K562 (cell line): ENCODE data around the gene ANO9. TPM values are rescaled to one million over a fixed set of nuclear protein-coding genes. Genes with fewer than 3 reads are reported as not detected.

Experiments used
- ATAC-seq: fragments of 200-7000 bp; cut with Tn5 transposase; 3 replicates; pipeline ENCODE4 v1.9.1; 2020; ENCODE audit warnings: moderate library complexity
- BruUV-seq: library from RNA; stranded (reverse); fragments of 400-500 nt; replicated peaks from 2 replicates; lab custom pipeline; 2021; lab: Mats Ljungman, UMichigan
- CTCF ChIA-PET: fragments of 300-600 bp; formaldehyde crosslinking; extraction: SDS; loops from one replicate; lab custom pipeline; 2021; ENCODE audit warnings: low intra/inter-chr PET ratio; lab: Yijun Ruan, JAX
- POLR2A ChIA-PET: fragments of 300-600, 350-650 bp; sonication (Branson Sonifier 250); formaldehyde crosslinking; extraction: SDS; loops from one replicate; lab custom pipeline; 2021; ENCODE audit warnings: antibody characterized with exemption, inconsistent platforms; lab: Yijun Ruan, JAX
- DNase-seq, 4 experiments: peaks; one replicate each; pipeline versions ENCODE4 v3.0.0 to v3.0.0-alpha.2; 2011 to 2018; ENCODE audit warnings: low spot score in 3 of 4, mixed read lengths in 3 of 4; ENCODE audit errors: extremely low read depth in 1 of 4
- FAIRE-seq: peaks from 2 replicates; lab custom pipeline; 2011; peaks lifted over from hg19 to GRCh38; lab: Jason Lieb, UNC
- H2AFZ ChIP-seq: 2 replicates; pipeline ENCODE4 v1.6.0; 2011; ENCODE audit warnings: low read depth, low read length, control low read depth, inconsistent platforms
- H3K27ac ChIP-seq: fragments of 200-600 bp; 3 replicates; pipeline ENCODE4 v1.8.0; 2011; ENCODE audit warnings: low read depth, mild to moderate bottlenecking, control low read depth, inconsistent platforms, low read length, moderate library complexity, mixed read lengths; ENCODE audit errors: extremely low read depth
- H3K27me3 ChIP-seq, 2 experiments: fragments of 300-600 bp in 1 of 2; 2 replicates in 1 of 2; 3 replicates in 1 of 2; pipeline versions ENCODE4 v1.6.0 to v1.8.0; 2011; ENCODE audit warnings: inconsistent platforms in 2 of 2, low read length in 2 of 2, mild to moderate bottlenecking in 1 of 2, mixed read lengths in 1 of 2, moderate library complexity in 1 of 2; ENCODE audit not compliant: control insufficient read depth in 2 of 2, insufficient read depth in 2 of 2
- H3K36me3 ChIP-seq: fragments of 300-600 bp; 3 replicates; pipeline ENCODE4 v1.8.0; 2011; ENCODE audit warnings: mild to moderate bottlenecking, low read length, inconsistent platforms; ENCODE audit not compliant: control insufficient read depth, insufficient read depth
- H3K4me1 ChIP-seq, 2 experiments: fragments of 200-600 bp in 1 of 2; replicated peaks in 1 of 2; 2 replicates in 1 of 2; 3 replicates in 1 of 2; pipeline versions ENCODE4 v1.5.1 to v1.8.0; 2011; ENCODE audit warnings: inconsistent platforms in 2 of 2, low read length in 2 of 2, mild to moderate bottlenecking in 1 of 2, mixed read lengths in 1 of 2, moderate library complexity in 1 of 2; ENCODE audit not compliant: control insufficient read depth in 2 of 2, insufficient read depth in 2 of 2
- H3K4me2 ChIP-seq: 2 replicates; pipeline ENCODE4 v1.6.1; 2011; ENCODE audit warnings: low read length, control low read depth, inconsistent platforms, mixed read lengths; ENCODE audit not compliant: insufficient read depth
- H3K4me3 ChIP-seq: fragments of 200-600 bp; sonication (generic), shearing (Covaris generic); 2 replicates; pipeline ENCODE4 v1.5.1; 2016; ENCODE audit warnings: control low read depth, inconsistent platforms
- H3K79me2 ChIP-seq: fragments of 200-600 bp; 3 replicates; pipeline ENCODE4 v1.8.0; 2011; ENCODE audit warnings: low read length, inconsistent platforms; ENCODE audit not compliant: control insufficient read depth, insufficient read depth
- H3K9ac ChIP-seq, 2 experiments: 2 replicates each; pipeline versions ENCODE4 v1.6.0 to v1.6.1; 2011; ENCODE audit warnings: low read depth in 2 of 2, low read length in 2 of 2, control low read depth in 1 of 2, inconsistent platforms in 1 of 2, mild to moderate bottlenecking in 1 of 2, mixed read lengths in 1 of 2; ENCODE audit not compliant: insufficient read depth in 1 of 2
- H3K9me1 ChIP-seq: one replicate; pipeline ENCODE4 v1.6.0; 2011; ENCODE audit warnings: inconsistent platforms, mild to moderate bottlenecking, low read length, moderate library complexity; ENCODE audit not compliant: control insufficient read depth, insufficient read depth
- H3K9me3 ChIP-seq: replicated peaks from 2 replicates; pipeline ENCODE4 v1.5.1; 2011; ENCODE audit warnings: low read depth, low read length, inconsistent platforms; ENCODE audit not compliant: control insufficient read depth, insufficient read depth
- H4K20me1 ChIP-seq: replicated peaks from 2 replicates; pipeline ENCODE4 v1.6.1; 2011; ENCODE audit warnings: low read length, inconsistent platforms, mixed read lengths; ENCODE audit not compliant: control insufficient read depth, insufficient read depth
- BCL6 ChIP-seq: fragments of 250-450 bp; sonication (Bioruptor Pico); IDR thresholded peaks from 2 replicates; pipeline ENCODE4 v1.4.0; 2020
- CBFA2T3 ChIP-seq: fragments of 450-650 bp; IDR thresholded peaks from 2 replicates; pipeline ENCODE4 v1.6.1; 2017
- CBX2 ChIP-seq: fragments of 200-600 bp; sonication (generic); IDR thresholded peaks from one replicate; pipeline ENCODE4 v1.6.1; 2012; ENCODE audit warnings: mild to moderate bottlenecking, low read length, inconsistent platforms; ENCODE audit not compliant: insufficient read depth, poor library complexity, severe bottlenecking
- FUS ChIP-seq: fragments of 200-400 bp; formaldehyde crosslinking; optimal IDR thresholded peaks from 2 replicates; pipeline ENCODE3; 2017; ENCODE audit warnings: low read depth, low read length
- GABPB1 ChIP-seq: sonication (generic); formaldehyde crosslinking; IDR thresholded peaks from 2 replicates; pipeline ENCODE4 v1.8.0; 2022; ENCODE audit warnings: mild to moderate bottlenecking, missing genetic modification reagents
- HMG20B ChIP-seq: fragments of 250-450 bp; sonication (Bioruptor Pico); IDR thresholded peaks from 2 replicates; pipeline ENCODE4 v1.5.0; 2021; ENCODE audit warnings: mild to moderate bottlenecking
- LARP7 ChIP-seq: fragments of 450-650 bp; IDR thresholded peaks from 2 replicates; pipeline ENCODE4 v1.6.1; 2016
- NR2C1 ChIP-seq, 2 experiments: fragments of 450-650 bp; IDR thresholded peaks; 2 replicates each; pipeline ENCODE4 v1.6.1; 2017; ENCODE audit warnings: mild to moderate bottlenecking in 2 of 2, antibody characterized with exemption in 1 of 2, inconsistent platforms in 1 of 2, missing compliant biosample characterization in 1 of 2, missing genetic modification characterization in 1 of 2
- PCBP2 ChIP-seq: fragments of 200-400 bp; formaldehyde crosslinking; IDR thresholded peaks from 2 replicates; pipeline ENCODE4 v1.6.1; 2018; ENCODE audit warnings: low read length, low read depth, mild to moderate bottlenecking, moderate library complexity; ENCODE audit not compliant: poor library complexity, severe bottlenecking
- SMAD4 ChIP-seq: fragments of 250-450 bp; sonication (Bioruptor Pico); conservative IDR thresholded peaks from 2 replicates; pipeline ENCODE4 v1.8.0; 2021; ENCODE audit warnings: inconsistent platforms, mild to moderate bottlenecking, moderate library complexity
- TGIF2 ChIP-seq: sonication (generic); formaldehyde crosslinking; IDR thresholded peaks from 2 replicates; pipeline ENCODE4 v1.8.1; 2022; ENCODE audit warnings: mild to moderate bottlenecking, missing genetic modification reagents, moderate library complexity
- YY1 ChIP-seq, 3 experiments: IDR thresholded peaks; 2 replicates each; pipeline ENCODE4 v1.6.1; 2011; ENCODE audit warnings: low read length in 2 of 3, mild to moderate bottlenecking in 2 of 3, moderate library complexity in 2 of 3, borderline replicate concordance in 1 of 3, control low read depth in 1 of 3, low read depth in 1 of 3; ENCODE audit not compliant: insufficient read depth in 3 of 3, insufficient replicate concordance in 2 of 3, control insufficient read depth in 1 of 3, insufficient read length in 1 of 3; ENCODE audit errors: extremely low read depth in 1 of 3
- ZC3H11A ChIP-seq: IDR thresholded peaks from 2 replicates; pipeline ENCODE4 v1.6.1; 2012; ENCODE audit warnings: low read depth, low read length, improper control_type of control experiment
- ZFP1 ChIP-seq: fragments of 450-650 bp; formaldehyde crosslinking; IDR thresholded peaks from 2 replicates; pipeline ENCODE4 v1.4.0; 2020; ENCODE audit warnings: mild to moderate bottlenecking, mixed read lengths
- ZNF232 ChIP-seq: sonication (generic); formaldehyde crosslinking; IDR thresholded peaks from 2 replicates; pipeline ENCODE4 v1.8.0; 2022; ENCODE audit warnings: mild to moderate bottlenecking, missing genetic modification reagents
- WGBS: fragments of 100-300 bp; shearing (Covaris generic); methylation state at CpG from one replicate; pipeline ENCODE4 v1.1.6; 2016; ENCODE audit warnings: low coverage, mixed read lengths; ENCODE audit not compliant: insufficient coverage; ENCODE audit errors: missing lambda C conversion rate; 5-methylcytosine and 5-hydroxymethylcytosine counted together
- in situ Hi-C: fragments of 300-500 bp; cut with MboI; formaldehyde crosslinking; loops from 4 replicates; pipeline ENCODE4 v1.15.0; 2018; ENCODE audit warnings: inconsistent platforms, mixed read lengths
- intact Hi-C: fragments of 100-400 bp; cut with micrococcal nuclease; formaldehyde crosslinking; loops from 2 replicates; pipeline ENCODE4 v1.14.2; 2022
- polyA plus RNA-seq, 8 experiments: library from polyadenylated mRNA; depleted of rRNA in 4 of 8; stranded (reverse) in 5 of 8; unstranded in 3 of 8; fragments of >200 nt; fragmentation: Nextera tagmentation in 2 of 8; fragmentation: Illumina TruSeq in 1 of 8; extraction: Ambion mirVana in 2 of 8; extraction: Trizol in 1 of 8; gene quantifications; 2 replicates each; pipeline versions ENCODE4 v1.2.1 to v1.2.3, GENCODE V29; 2011 to 2014; ENCODE audit warnings: inconsistent platforms in 1 of 8, missing spikeins in 1 of 8
- total RNA-seq, 7 experiments: library from RNA; depleted of rRNA in 6 of 7; stranded (reverse); fragments of >200 nt in 6 of 7; fragmentation: Illumina TruSeq in 2 of 7; extraction: Trizol in 2 of 7; gene quantifications; 2 replicates each; pipeline versions ENCODE4 v1.2.1 to v1.2.3, GENCODE V29; 2011 to 2021; ENCODE audit warnings: low replicate concordance in 1 of 7
- TF ChIP-seq, protein P1 (sequence below), 2 experiments: fragments of 450-650 bp in 1 of 2; sonication (generic) in 1 of 2; formaldehyde crosslinking in 1 of 2; IDR thresholded peaks in 1 of 2; conservative IDR thresholded peaks in 1 of 2; 2 replicates each; pipeline versions ENCODE4 v1.6.1 to v1.8.1; 2016 to 2023; ENCODE audit warnings: mild to moderate bottlenecking in 2 of 2, moderate library complexity in 2 of 2, inconsistent platforms in 1 of 2, missing genetic modification reagents in 1 of 2
- TF ChIP-seq, protein P2 (sequence below): sonication (generic); formaldehyde crosslinking; IDR thresholded peaks from 2 replicates; pipeline ENCODE4 v1.8.0; 2022; ENCODE audit warnings: mild to moderate bottlenecking, missing genetic modification reagents

Gene ANO9
- total and polyA plus RNA-seq, 9 of the 15 experiments (the other 6 are each of a cell fraction or from before 2014, with no cell fraction given): 0.20 to 14.5 (median 4.5) TPM

DNA sequence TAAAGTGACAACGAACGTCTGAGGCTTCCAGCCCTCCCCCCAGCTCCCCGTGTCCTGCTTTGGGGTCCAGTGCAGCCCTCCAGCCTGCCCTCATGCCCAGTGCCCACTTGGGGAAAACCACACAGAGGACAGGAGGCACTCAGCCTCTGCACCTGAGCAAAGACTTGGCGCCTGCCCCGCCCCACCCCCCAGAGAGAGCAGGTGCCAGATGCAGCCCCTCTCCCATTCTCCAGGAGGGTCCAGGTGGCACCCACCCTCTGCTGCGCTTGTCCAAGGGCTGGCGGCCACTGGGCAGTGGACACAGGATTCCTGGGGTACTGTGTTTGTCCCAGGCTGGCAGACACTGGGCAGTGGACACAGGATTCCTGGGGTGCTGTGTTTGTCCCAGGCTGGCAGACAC, 49.5 kb upstream of the ANO9 start:
- intact Hi-C loops: no loop called here
- ATAC-seq: no peak
- Histone ChIP-seq H4K20me1 (no peaks in the 10 kb centered on the region), H3K4me1 (peaks cover 0 to 34% of the 10 kb centered on the region in 2 experiments; a peak in 2 of 5 replicates), H3K27me3 (no peaks in the 10 kb centered on the region), H3K9me3 (no peaks in the 10 kb centered on the region), H3K4me3 (no peak overlapping the region), H3K4me2 (no peak overlapping the region), H3K9me1 (no peaks in the 10 kb centered on the region), H3K36me3 (peaks cover 83% of the 10 kb centered on the region; the same call in 2 of the 3 replicates), H3K27ac (no peak overlapping the region), H3K9ac (0 out of 4 replicates have a peak overlapping the region, but pooled peaks of 1 of the 2 experiments have one; percentile 26), H2AFZ (no peak overlapping the region), H3K79me2 (no peaks in the 10 kb centered on the region)
- FAIRE-seq: no peak
- ChIA-PET POLR2A (interaction anchor here (1.8 kb wide), 1 partner anchor 11 kb away, joined by 11 read pairs; no protein-coding TSS in a partner anchor), CTCF (no interaction called here)
- 85% methylated on average over 6 of the region's 7 CpGs for WGBS
- DNase-seq: no peak
- TF ChIP-seq YY1 (IDR thresholded peaks at IDR 0.05; ENCODE audit: borderline replicate concordance in 1 of 3, control insufficient read depth in 1 of 3, extremely low read depth in 1 of 3, insufficient read depth in 3 of 3, insufficient read length in 1 of 3, insufficient replicate concordance in 2 of 3, low read depth in 1 of 3, low read length in 2 of 3): no peak
- TF ChIP-seq CBFA2T3: no peak
- TF ChIP-seq NR2C1 (IDR thresholded peaks at IDR 0.05): no peak
- TF ChIP-seq NR2C1 (tag; IDR thresholded peaks at IDR 0.05): no peak
- TF ChIP-seq FUS: no peak
- no peak for TF ChIP-seq SMAD4
- no peak for TF ChIP-seq BCL6 (CRISPR knock-in tag)
- TF ChIP-seq GABPB1: no peak
- TF ChIP-seq PCBP2: no peak
- TF ChIP-seq LARP7: no peak
- TF ChIP-seq, protein P1, sequence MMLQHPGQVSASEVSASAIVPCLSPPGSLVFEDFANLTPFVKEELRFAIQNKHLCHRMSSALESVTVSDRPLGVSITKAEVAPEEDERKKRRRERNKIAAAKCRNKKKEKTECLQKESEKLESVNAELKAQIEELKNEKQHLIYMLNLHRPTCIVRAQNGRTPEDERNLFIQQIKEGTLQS (IDR thresholded peaks at IDR 0.05): no peak
- TF ChIP-seq, protein P1 (CRISPR knock-in tag; conservative IDR thresholded peaks at IDR 0.05): no peak
- no peak for TF ChIP-seq ZNF232 (CRISPR knock-in tag)
- no peak for TF ChIP-seq HMG20B (CRISPR knock-in tag)
- TF ChIP-seq CBX2: no peak
- TF ChIP-seq ZC3H11A: no peak
- TF ChIP-seq ZFP1: no peak
- TF ChIP-seq, protein P2, sequence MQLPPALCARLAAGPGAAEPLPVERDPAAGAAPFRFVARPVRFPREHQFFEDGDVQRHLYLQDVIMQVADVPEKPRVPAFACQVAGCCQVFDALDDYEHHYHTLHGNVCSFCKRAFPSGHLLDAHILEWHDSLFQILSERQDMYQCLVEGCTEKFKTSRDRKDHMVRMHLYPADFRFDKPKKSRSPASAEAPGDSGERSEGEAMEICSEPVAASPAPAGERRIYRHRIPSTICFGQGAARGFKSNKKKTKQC (CRISPR knock-in tag): no peak
- no peak for TF ChIP-seq TGIF2 (CRISPR knock-in tag)
- no TSS peak for BruUV-seq
- in situ Hi-C loops: no loop called here
